NCI-H526 (cell line): ENCODE results near the gene SDF2L1.
A peak's percentile ranks its signal among the peaks of the same experiment; 100 is the strongest.
"Not testable (repeated sequence)": the region's sequence is repeated elsewhere in the genome, so short reads cannot be mapped to it uniquely, and the experiment has no call there.

Experiments used
- DNase-seq, 2 experiments: peaks; one replicate each; lab custom pipeline; 2025; lab: John Stamatoyannopoulos, UW

Gene SDF2L1, protein sequence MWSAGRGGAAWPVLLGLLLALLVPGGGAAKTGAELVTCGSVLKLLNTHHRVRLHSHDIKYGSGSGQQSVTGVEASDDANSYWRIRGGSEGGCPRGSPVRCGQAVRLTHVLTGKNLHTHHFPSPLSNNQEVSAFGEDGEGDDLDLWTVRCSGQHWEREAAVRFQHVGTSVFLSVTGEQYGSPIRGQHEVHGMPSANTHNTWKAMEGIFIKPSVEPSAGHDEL

GRCh38 chr22:21641789-21642583, at the start of gene SDF2L1:
TSS of gene SDF2L1 (plus strand) at chr22:21642302. CDS start at chr22:21642337, 35 bp downstream.
- peak; percentile 93 to 98 for DNase-seq

GRCh38 chr22:21592422-21592821, 49.7 kb upstream of the SDF2L1 start:
- no peak for DNase-seq

GRCh38 chr22:21593406-21594232, 48.5 kb upstream of the SDF2L1 start:
- DNase-seq: peak in 1 of 2 experiments; percentile 19

GRCh38 chr22:21594865-21595452, 47.1 kb upstream of the SDF2L1 start:
- DNase-seq: no peak

DNA sequence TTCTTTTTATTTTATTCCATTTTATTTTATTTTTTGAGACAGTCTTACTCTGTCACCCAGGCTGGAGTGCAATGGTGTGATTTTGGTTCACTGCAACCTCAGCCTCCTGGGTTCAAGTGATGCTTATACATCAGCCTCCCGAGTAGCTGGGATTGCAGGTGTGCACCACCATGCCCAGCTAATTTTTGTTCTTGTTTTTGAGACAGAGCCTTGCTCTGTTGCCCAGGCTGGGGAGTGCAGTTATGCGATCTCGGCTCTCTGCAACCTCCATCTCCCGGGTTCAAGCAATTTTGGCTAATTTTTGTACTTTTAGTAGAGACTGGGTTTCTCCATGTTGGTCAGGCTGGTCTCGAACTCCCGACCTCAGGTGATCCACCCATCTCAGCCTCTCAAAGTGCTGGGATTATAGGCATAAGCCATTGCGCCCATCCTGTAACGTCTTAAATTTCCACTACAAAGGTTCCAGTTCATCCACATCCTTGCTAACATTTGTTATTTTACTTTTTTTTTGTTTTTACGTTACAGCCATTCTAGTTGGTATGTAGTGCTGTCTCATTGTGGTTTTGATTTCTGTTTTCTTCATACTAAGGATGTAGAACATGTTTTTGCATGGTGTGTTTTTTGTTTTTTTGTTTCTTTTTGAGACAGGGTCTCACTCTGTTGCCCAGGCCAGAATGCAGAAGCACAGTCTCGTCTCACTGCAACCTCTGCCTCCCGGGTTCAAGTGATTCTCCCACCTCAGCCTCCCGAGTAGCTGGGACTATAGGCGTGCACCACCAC, 45.6 kb upstream of the SDF2L1 start:
- not testable (repeated sequence) for DNase-seq

- no peak for DNase-seq
These were observed 43.8 kb upstream of the SDF2L1 start for GRCh38 chr22:21598302-21598701.

DNA sequence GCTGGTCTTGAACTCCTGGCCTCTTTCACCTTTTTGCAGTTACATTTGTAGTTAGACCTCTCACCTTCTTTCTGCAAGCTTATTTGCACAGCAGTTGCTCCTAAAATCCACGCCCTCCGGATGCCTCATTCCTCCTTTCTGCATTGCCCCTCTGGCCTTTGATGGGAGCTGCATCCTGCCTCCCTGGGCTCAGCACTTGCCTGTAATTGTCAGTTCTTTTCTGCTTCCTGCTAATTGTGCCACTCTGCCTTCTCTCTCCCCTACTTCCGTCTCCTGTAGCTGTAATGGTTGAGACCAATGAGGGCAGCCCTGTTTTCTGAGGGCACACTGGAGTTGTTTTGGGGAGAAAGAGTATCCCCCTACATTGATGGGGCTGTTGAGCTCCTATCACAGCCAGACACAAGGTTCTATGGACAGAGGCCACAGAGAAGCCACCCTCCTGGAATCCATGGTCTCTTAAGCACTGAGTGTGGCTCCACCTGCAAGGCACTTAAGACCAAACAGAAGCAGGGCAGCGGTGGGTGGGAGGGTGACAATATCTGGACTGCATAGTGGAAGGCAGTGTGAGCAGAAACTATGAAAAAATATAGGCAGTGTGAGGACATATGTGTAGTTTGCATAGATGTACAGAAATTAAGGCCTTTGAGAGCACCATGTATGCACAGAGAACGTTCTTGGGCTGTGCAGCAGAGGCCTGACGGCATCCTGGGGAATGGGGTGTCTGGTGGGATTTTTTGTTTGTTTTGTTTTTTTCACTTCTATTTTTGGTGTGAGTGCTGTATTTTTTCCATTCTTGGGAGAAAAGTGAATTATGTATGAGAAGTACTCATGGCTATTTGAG, 42.8 kb upstream of the SDF2L1 start:
- DNase-seq: no peak

DNA sequence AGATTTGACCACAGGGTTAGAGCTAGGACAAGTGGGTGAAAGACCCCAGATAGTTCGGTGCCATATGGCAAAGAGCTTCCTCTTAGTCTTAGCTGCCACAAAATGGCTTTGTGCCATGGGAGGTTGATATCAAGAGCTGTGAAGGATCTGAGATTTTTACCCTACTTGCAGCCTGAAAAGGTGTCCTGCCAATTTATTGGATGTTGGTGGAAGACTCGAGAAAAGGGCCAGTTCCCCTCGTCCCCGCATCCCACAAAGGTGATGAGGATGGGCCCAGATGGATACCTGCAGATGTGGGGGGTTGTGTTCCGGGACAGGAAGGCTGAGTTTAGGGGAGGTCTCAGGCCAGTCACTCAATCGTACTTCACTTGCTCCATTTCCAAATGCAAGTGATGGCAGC, 39.5 kb upstream of the SDF2L1 start:
- DNase-seq: no peak

DNA sequence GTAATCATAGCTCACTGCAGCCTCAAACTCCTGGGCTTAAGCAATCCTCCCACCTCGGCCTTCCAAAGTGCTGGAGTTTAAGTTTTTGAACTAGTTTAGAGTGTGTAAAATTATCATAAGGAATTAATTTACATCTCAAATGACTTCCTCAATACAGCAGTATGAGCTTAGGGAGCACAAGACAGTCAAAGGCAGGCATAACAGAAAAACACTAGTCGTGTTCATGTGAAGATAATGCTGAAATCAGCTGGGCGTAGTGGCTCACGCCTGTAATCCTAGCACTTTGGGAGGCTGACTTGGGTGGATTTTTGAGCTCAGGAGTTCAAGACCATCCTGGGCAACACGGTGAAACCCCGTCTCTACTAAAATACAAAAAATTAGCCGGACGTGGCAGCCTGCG, 38.1 kb upstream of the SDF2L1 start:
- no peak for DNase-seq

GRCh38 chr22:21605887-21606564, 36.1 kb upstream of the SDF2L1 start:
- DNase-seq: no peak

GRCh38 chr22:21606775-21607174, 35.3 kb upstream of the SDF2L1 start:
- no peak for DNase-seq

DNA sequence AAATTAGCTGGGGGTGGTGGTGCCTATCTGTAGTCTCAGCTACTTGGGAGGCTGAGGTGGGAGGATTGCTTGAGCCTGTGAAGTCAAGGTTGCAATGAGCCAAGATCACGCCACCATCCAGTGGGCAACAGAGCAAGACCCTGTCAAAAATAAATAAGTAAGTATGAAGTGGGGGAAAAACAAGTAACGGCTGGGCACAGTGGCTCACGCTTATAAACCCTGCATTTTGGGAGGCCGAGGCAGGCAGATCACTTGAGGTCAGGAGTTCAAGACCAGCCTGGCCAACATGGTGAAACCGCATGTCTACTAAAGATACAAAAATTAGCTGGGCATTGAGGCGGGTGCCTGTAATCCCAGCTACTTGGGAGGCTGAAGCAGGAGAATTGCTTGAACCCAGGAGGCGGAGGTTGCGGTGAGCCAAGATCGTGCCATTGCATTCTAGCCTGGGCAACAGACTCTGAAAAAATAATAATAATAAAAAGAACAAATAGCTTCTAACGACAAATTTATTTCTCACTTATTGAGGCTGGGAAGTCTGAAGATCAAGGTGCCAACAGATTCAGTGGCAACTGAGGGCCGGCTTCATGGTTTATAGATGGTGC, 32.4 kb upstream of the SDF2L1 start:
- not testable (repeated sequence) for DNase-seq

GRCh38 chr22:21611210-21611977, 30.7 kb upstream of the SDF2L1 start:
- no peak for DNase-seq

DNA sequence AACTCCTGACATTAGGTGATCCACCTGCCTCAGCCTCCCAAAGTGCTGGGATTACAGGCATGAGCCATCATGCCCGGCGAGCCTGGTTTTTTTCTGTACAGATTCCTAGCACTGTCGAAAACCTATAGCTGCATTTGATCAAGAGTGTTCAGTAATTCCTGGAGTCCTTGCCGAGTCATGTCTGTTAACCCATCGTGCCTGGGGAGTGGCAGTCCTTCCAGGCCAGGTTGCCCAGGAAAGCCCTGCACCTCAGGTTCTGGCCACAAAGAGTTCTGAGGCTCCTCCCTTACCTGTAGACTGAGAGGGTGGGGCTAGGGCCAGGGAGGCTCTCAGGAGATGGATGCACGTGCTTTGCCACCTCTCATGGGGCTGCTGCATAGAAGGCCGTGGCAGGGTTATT, 29.2 kb upstream of the SDF2L1 start:
- no peak for DNase-seq

DNA sequence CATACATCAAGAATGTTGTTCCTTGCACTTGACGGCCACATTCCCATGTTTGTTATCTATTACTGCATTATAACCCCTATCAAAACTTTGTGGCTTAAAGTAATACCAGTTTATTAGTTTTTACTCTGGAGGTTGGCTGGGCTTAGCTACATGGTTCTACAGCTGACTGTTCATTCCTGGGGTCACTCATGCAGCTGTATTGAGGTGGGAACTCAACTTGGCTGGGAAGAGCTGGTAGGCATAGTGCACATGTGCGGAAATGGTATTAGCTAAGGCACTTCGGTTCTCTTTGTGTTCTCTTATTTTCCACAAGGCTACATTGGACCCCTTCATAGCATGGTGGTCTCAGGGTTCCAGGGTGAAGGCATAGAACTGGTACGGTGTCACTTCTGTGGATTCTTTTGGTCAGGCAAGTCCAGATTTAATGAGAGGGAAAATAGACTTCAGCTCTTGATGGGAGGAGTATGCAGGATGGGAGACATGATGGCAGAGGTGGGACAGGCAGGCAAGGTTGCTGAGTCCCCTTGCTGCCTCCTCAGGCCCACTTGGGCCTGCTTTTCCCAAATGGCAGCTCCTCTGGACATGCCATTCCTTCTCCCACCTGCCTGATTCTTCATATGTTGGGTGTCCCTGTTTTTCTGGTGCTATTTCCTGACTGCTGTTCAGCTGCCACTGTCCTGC, 28.4 kb upstream of the SDF2L1 start:
- no peak for DNase-seq

GRCh38 chr22:21615731-21616130, 26.4 kb upstream of the SDF2L1 start:
- DNase-seq: no peak

GRCh38 chr22:21617337-21617736, 24.8 kb upstream of the SDF2L1 start:
- not testable (repeated sequence) for DNase-seq

- DNase-seq: no peak
These were observed 21.1 kb upstream of the SDF2L1 start for GRCh38 chr22:21621025-21621424.
